AG09309 (cell line): Measurements from ENCODE around the gene MARCHF11.

Source experiments
- DNase-seq: peaks from one replicate; pipeline ENCODE4 v3.0.0-alpha.2; 2010; ENCODE audit warnings: low read depth
- H3K4me3 ChIP-seq: 2 replicates; pipeline ENCODE4 v1.5.1; 2011; ENCODE audit warnings: mild to moderate bottlenecking, low read depth, low read length, moderate library complexity; ENCODE audit not compliant: control insufficient read depth
- CTCF ChIP-seq: IDR thresholded peaks from 2 replicates; pipeline ENCODE4 v1.5.1; 2011; ENCODE audit warnings: mild to moderate bottlenecking, low read depth, low read length, inconsistent platforms; ENCODE audit not compliant: insufficient read depth, control insufficient read depth; ENCODE audit errors: missing control alignments

MARCHF11 gene

GRCh38 chr5:16179511-16179935, at the start of gene MARCHF11:
Gene MARCHF11 (minus strand): TSS chr5:16179791. CDS start chr5:16179575, 216 bp downstream.
- TF ChIP-seq CTCF: no peak
- DNase-seq: no peak
- H3K4me3 ChIP-seq: no peak within 1 kb of the TSS

GRCh38 chr5:16225927-16226326, 46.3 kb upstream of the MARCHF11 start:
- H3K4me3 ChIP-seq: no peak overlapping the region
- TF ChIP-seq CTCF: no peak
- DNase-seq: no peak

- no peak for TF ChIP-seq CTCF
- no peak for DNase-seq
- no peak overlapping the region for H3K4me3 ChIP-seq
These were observed 12.7 kb upstream of the MARCHF11 start for GRCh38 chr5:16192311-16192710.

GRCh38 chr5:16180789-16181082, 1.1 kb upstream of the MARCHF11 start:
- no peak overlapping the region for H3K4me3 ChIP-seq
- no peak for TF ChIP-seq CTCF
- DNase-seq: no peak

GRCh38 chr5:16179936-16180788, 571 bp upstream of the MARCHF11 start:
- DNase-seq: no peak
- TF ChIP-seq CTCF: no peak
- H3K4me3 ChIP-seq: no peak overlapping the region

- no peak for TF ChIP-seq CTCF
- no peak overlapping the region for H3K4me3 ChIP-seq
- peak; percentile 4 for DNase-seq
These were observed 732 bp downstream of the MARCHF11 start for GRCh38 chr5:16178745-16179372.
